HEK293 (cell line): ENCODE data around the gene FADS6.

Experiments used
- FEZF1 ChIP-seq: fragments of 450-650 bp; formaldehyde crosslinking; IDR thresholded peaks from 2 replicates; pipeline ENCODE4 v1.5.1; 2016; ENCODE audit warnings: missing biosample characterization, missing genetic modification characterization
- GLIS1 ChIP-seq: fragments of 450-650 bp; formaldehyde crosslinking; IDR thresholded peaks from 2 replicates; pipeline ENCODE4 v1.5.1; 2016; ENCODE audit warnings: missing biosample characterization, missing genetic modification characterization
- GLIS2 ChIP-seq: fragments of 450-650 bp; formaldehyde crosslinking; IDR thresholded peaks from 2 replicates; pipeline ENCODE4 v1.5.1; 2016; ENCODE audit warnings: missing biosample characterization, missing genetic modification characterization
- KLF1 ChIP-seq: fragments of 450-650 bp; formaldehyde crosslinking; IDR thresholded peaks from 2 replicates; pipeline ENCODE4 v1.5.1; 2016; ENCODE audit warnings: missing biosample characterization, missing genetic modification characterization
- MZF1 ChIP-seq: fragments of 450-650 bp; formaldehyde crosslinking; IDR thresholded peaks from 2 replicates; pipeline ENCODE4 v1.5.1; 2017; ENCODE audit warnings: missing biosample characterization, missing genetic modification characterization, borderline replicate concordance
- PATZ1 ChIP-seq: fragments of 450-650 bp; formaldehyde crosslinking; IDR thresholded peaks from 2 replicates; pipeline ENCODE4 v1.5.1; 2016; ENCODE audit warnings: missing biosample characterization, missing genetic modification characterization
- RBAK ChIP-seq: fragments of 450-650 bp; formaldehyde crosslinking; IDR thresholded peaks from 2 replicates; pipeline ENCODE4 v1.5.1; 2016; ENCODE audit warnings: missing biosample characterization, missing genetic modification characterization
- SP3 ChIP-seq: fragments of 450-650 bp; formaldehyde crosslinking; IDR thresholded peaks from 2 replicates; pipeline ENCODE4 v1.5.1; 2016; ENCODE audit warnings: missing biosample characterization, missing genetic modification characterization
- WT1 ChIP-seq: fragments of 450-650 bp; formaldehyde crosslinking; IDR thresholded peaks from 2 replicates; pipeline ENCODE4 v1.5.1; 2016; ENCODE audit warnings: missing biosample characterization, missing genetic modification characterization
- ZBTB26 ChIP-seq: fragments of 450-650 bp; formaldehyde crosslinking; optimal IDR thresholded peaks from 2 replicates; pipeline ENCODE3; 2016; ENCODE audit warnings: missing biosample characterization, mild to moderate bottlenecking, missing genetic modification characterization
- ZBTB7A ChIP-seq: fragments of 450-650 bp; formaldehyde crosslinking; IDR thresholded peaks from 2 replicates; pipeline ENCODE4 v1.5.1; 2016; ENCODE audit warnings: low read depth, missing biosample characterization, missing genetic modification characterization
- ZBTB8A ChIP-seq: fragments of 450-650 bp; formaldehyde crosslinking; IDR thresholded peaks from 2 replicates; pipeline ENCODE4 v1.5.1; 2016; ENCODE audit warnings: missing biosample characterization, missing genetic modification characterization
- ZFP69B ChIP-seq: fragments of 450-650 bp; formaldehyde crosslinking; IDR thresholded peaks from 2 replicates; pipeline ENCODE4 v1.5.1; 2016; ENCODE audit warnings: missing biosample characterization, missing genetic modification characterization
- ZNF140 ChIP-seq: fragments of 450-650 bp; formaldehyde crosslinking; IDR thresholded peaks from 2 replicates; pipeline ENCODE4 v1.5.1; 2016; ENCODE audit warnings: missing biosample characterization, missing genetic modification characterization
- ZNF16 ChIP-seq: fragments of 450-650 bp; formaldehyde crosslinking; IDR thresholded peaks from 2 replicates; pipeline ENCODE4 v1.5.1; 2016; ENCODE audit warnings: low read depth, missing biosample characterization, missing genetic modification characterization
- ZNF175 ChIP-seq: fragments of 450-650 bp; formaldehyde crosslinking; IDR thresholded peaks from 2 replicates; pipeline ENCODE4 v1.5.1; 2016; ENCODE audit warnings: missing biosample characterization, missing genetic modification characterization
- ZNF239 ChIP-seq: fragments of 450-650 bp; formaldehyde crosslinking; IDR thresholded peaks from 2 replicates; pipeline ENCODE4 v1.5.1; 2016; ENCODE audit warnings: missing biosample characterization, missing genetic modification characterization
- ZNF341 ChIP-seq: fragments of 450-650 bp; formaldehyde crosslinking; IDR thresholded peaks from 2 replicates; pipeline ENCODE4; 2016; ENCODE audit warnings: low read depth, missing biosample characterization, missing genetic modification characterization
- ZNF391 ChIP-seq: fragments of 450-650 bp; formaldehyde crosslinking; IDR thresholded peaks from 2 replicates; pipeline ENCODE4 v1.5.1; 2016; ENCODE audit warnings: low read depth, missing biosample characterization, missing genetic modification characterization, borderline replicate concordance
- ZNF473 ChIP-seq: fragments of 450-650 bp; formaldehyde crosslinking; IDR thresholded peaks from 2 replicates; pipeline ENCODE4 v1.5.1; 2017; ENCODE audit warnings: missing biosample characterization, missing genetic modification characterization
- ZNF48 ChIP-seq: fragments of 450-650 bp; formaldehyde crosslinking; IDR thresholded peaks from 2 replicates; pipeline ENCODE4 v1.5.1; 2016; ENCODE audit warnings: missing biosample characterization, missing genetic modification characterization
- ZNF510 ChIP-seq: fragments of 450-650 bp; formaldehyde crosslinking; IDR thresholded peaks from 2 replicates; pipeline ENCODE4 v1.5.1; 2018; ENCODE audit warnings: mild to moderate bottlenecking, missing genetic modification characterization, missing biosample characterization; ENCODE audit not compliant: insufficient replicate concordance
- ZNF513 ChIP-seq: fragments of 450-650 bp; IDR thresholded peaks from 2 replicates; pipeline ENCODE4 v1.5.1; 2018; ENCODE audit warnings: missing biosample characterization, missing genetic modification characterization
- ZNF561 ChIP-seq: fragments of 450-650 bp; IDR thresholded peaks from 2 replicates; pipeline ENCODE4 v1.5.1; 2018; ENCODE audit warnings: missing biosample characterization, missing genetic modification characterization, borderline replicate concordance
- ZNF596 ChIP-seq: fragments of 450-650 bp; IDR thresholded peaks from 2 replicates; pipeline ENCODE4 v1.5.0; 2018; ENCODE audit warnings: missing biosample characterization, mild to moderate bottlenecking, missing genetic modification characterization, moderate library complexity
- ZNF701 ChIP-seq: fragments of 450-650 bp; formaldehyde crosslinking; IDR thresholded peaks from 2 replicates; pipeline ENCODE4 v1.5.1; 2016; ENCODE audit warnings: missing biosample characterization, missing genetic modification characterization
- ZNF76 ChIP-seq: fragments of 450-650 bp; formaldehyde crosslinking; IDR thresholded peaks from 2 replicates; pipeline ENCODE4; 2016; ENCODE audit warnings: low read depth, missing biosample characterization, missing genetic modification characterization, borderline replicate concordance
- ZNF777 ChIP-seq: fragments of 450-650 bp; formaldehyde crosslinking; IDR thresholded peaks from 2 replicates; pipeline ENCODE4 v1.5.1; 2017; ENCODE audit warnings: missing biosample characterization, missing genetic modification characterization, borderline replicate concordance
- TF ChIP-seq, protein P1 (sequence below): fragments of 450-650 bp; formaldehyde crosslinking; IDR thresholded peaks from 2 replicates; pipeline ENCODE4 v1.5.1; 2016; ENCODE audit warnings: missing biosample characterization, missing genetic modification characterization
- TF ChIP-seq, protein P2 (sequence below): fragments of 450-650 bp; formaldehyde crosslinking; IDR thresholded peaks from 2 replicates; pipeline ENCODE4 v1.5.1; 2016; ENCODE audit warnings: missing biosample characterization, missing genetic modification characterization
- TF ChIP-seq, protein P3 (sequence below): fragments of 450-650 bp; formaldehyde crosslinking; IDR thresholded peaks from 2 replicates; pipeline ENCODE4 v1.5.1; 2017; ENCODE audit warnings: missing biosample characterization, mild to moderate bottlenecking, missing genetic modification characterization, moderate library complexity

The FADS6 gene

GRCh38 chr17:74842599-74843351, 50.7 kb downstream of the FADS6 start (continued):
- TF ChIP-seq ZBTB7A (tag by site-specific recombination) = no peak
- TF ChIP-seq ZFP69B = no peak
- peak; percentile 56 for TF ChIP-seq GLIS1 (tag by site-specific recombination)
- no peak for TF ChIP-seq ZNF473 (tag by site-specific recombination)
- no peak for TF ChIP-seq ZNF140 (tag by site-specific recombination)
- TF ChIP-seq ZNF777 = no peak
- TF ChIP-seq ZNF510 (tag by site-specific recombination) = no peak
- TF ChIP-seq RBAK (tag by site-specific recombination) = no peak
- TF ChIP-seq, protein P1, sequence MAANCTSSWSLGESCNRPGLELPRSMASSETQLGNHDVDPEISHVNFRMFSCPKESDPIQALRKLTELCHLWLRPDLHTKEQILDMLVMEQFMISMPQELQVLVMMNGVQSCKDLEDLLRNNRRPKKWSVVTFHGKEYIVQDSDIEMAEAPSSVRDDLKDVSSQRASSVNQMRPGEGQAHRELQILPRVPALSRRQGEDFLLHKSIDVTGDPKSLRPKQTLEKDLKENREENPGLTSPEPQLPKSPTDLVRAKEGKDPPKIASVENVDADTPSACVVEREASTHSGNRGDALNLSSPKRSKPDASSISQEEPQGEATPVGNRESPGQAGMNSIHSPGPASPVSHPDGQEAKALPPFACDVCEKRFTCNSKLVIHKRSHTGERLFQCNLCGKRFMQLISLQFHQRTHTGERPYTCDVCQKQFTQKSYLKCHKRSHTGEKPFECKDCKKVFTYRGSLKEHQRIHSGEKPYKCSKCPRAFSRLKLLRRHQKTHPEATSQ (tag by site-specific recombination) = no peak
- no peak for TF ChIP-seq FEZF1 (tag by site-specific recombination)
- peak; percentile 93 for TF ChIP-seq GLIS2 (tag by site-specific recombination)
- TF ChIP-seq ZBTB26 = peak; percentile 35
- TF ChIP-seq SP3 (tag by site-specific recombination) = 0 out of 2 replicates have a peak, but pooled peaks have one; percentile 13
- TF ChIP-seq ZNF701 (tag by site-specific recombination) = no peak
- no peak for TF ChIP-seq ZBTB8A (tag by site-specific recombination)
- 0 out of 2 replicates have a peak, but pooled peaks have one; percentile 25 for TF ChIP-seq ZNF76 (tag by site-specific recombination)
- no peak for TF ChIP-seq ZNF239 (tag by site-specific recombination)
- 0 out of 2 replicates have a peak, but pooled peaks have one; percentile 31 for TF ChIP-seq KLF1 (tag by site-specific recombination)
- no peak for TF ChIP-seq ZNF16 (tag by site-specific recombination)
- TF ChIP-seq, protein P2, sequence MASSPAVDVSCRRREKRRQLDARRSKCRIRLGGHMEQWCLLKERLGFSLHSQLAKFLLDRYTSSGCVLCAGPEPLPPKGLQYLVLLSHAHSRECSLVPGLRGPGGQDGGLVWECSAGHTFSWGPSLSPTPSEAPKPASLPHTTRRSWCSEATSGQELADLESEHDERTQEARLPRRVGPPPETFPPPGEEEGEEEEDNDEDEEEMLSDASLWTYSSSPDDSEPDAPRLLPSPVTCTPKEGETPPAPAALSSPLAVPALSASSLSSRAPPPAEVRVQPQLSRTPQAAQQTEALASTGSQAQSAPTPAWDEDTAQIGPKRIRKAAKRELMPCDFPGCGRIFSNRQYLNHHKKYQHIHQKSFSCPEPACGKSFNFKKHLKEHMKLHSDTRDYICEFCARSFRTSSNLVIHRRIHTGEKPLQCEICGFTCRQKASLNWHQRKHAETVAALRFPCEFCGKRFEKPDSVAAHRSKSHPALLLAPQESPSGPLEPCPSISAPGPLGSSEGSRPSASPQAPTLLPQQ (tag by site-specific recombination) = no peak
- peak; percentile 45; the same call in 1 of the 2 replicates for TF ChIP-seq ZNF341 (tag by site-specific recombination)
- TF ChIP-seq WT1 (tag by site-specific recombination) = no peak
- TF ChIP-seq ZNF391 = no peak
- TF ChIP-seq ZNF596 = peak; percentile 49; the same call in 1 of the 2 replicates
- TF ChIP-seq ZNF513 (tag by site-specific recombination) = no peak
- TF ChIP-seq ZNF48 (tag by site-specific recombination) = no peak
- peak; percentile 86 for TF ChIP-seq PATZ1 (tag by site-specific recombination)
- no peak for TF ChIP-seq ZNF175 (tag by site-specific recombination)
- TF ChIP-seq ZNF561 (tag by site-specific recombination) = no peak; the same call in 1 of the 2 replicates
- TF ChIP-seq MZF1 (tag by site-specific recombination) = peak; percentile 36; the same call in 1 of the 2 replicates
- TF ChIP-seq, protein P3, sequence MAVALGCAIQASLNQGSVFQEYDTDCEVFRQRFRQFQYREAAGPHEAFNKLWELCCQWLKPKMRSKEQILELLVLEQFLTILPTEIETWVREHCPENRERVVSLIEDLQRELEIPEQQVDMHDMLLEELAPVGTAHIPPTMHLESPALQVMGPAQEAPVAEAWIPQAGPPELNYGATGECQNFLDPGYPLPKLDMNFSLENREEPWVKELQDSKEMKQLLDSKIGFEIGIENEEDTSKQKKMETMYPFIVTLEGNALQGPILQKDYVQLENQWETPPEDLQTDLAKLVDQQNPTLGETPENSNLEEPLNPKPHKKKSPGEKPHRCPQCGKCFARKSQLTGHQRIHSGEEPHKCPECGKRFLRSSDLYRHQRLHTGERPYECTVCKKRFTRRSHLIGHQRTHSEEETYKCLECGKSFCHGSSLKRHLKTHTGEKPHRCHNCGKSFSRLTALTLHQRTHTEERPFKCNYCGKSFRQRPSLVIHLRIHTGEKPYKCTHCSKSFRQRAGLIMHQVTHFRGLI (tag by site-specific recombination) = no peak
